Activated CD8-positive, alpha-beta memory T cell treated with anti-CD3 and anti-CD28 coated beads, Interleukin-2, amount 50 U/mL, for 24 hours (primary cell): ENCODE measurements around the gene APBA2.
"Not testable (repeated sequence)": the region's sequence is repeated elsewhere in the genome, so short reads cannot be mapped to it uniquely, and the experiment has no call there.

Source experiments
- DNase-seq: peaks from one replicate; pipeline ENCODE4 v3.0.0-alpha.2; 2020; ENCODE audit errors: extremely low read depth

Gene APBA2

GRCh38 chr15:29162411-29162810, 276.6 kb downstream of the APBA2 start:
- DNase-seq, result no peak

- not testable (repeated sequence) for DNase-seq
These were observed 281.3 kb downstream of the APBA2 start for GRCh38 chr15:29167122-29167521.
